ENCODE data around the gene TANC1.

Gene TANC1

GRCh38 chr2:159243529-159243928, 275.1 kb downstream of the TANC1 start:
- Histone ChIP-seq H3K4me3 (ENCODE audit: control insufficient read depth in 1 of 7, extremely low read depth in 1 of 7, insufficient read depth in 4 of 7, low read depth in 2 of 7, low read length in 6 of 7) (no peak overlapping the region), H3K9me3 (ENCODE audit: control extremely low read depth in 1 of 5, control insufficient read depth in 4 of 5, insufficient read depth in 2 of 5, low read depth in 1 of 5, low read length in 4 of 5) (peaks cover 0 to 8% (median 0%) of the 10 kb centered on the region in 5 experiments), H3K36me3 (ENCODE audit: control insufficient read depth in 4 of 4, insufficient read depth in 4 of 4, low read length in 3 of 4) (peaks cover 11 to 57% (median 36%) of the 10 kb centered on the region in 4 experiments), H3K27ac (ENCODE audit: insufficient read depth in 1 of 2, low read depth in 1 of 2, low read length in 2 of 2, poor library complexity in 1 of 2, severe bottlenecking in 2 of 2) (no peak overlapping the region), H3K27me3 (replicated peaks in 2 of 5; ENCODE audit: control insufficient read depth in 4 of 5, insufficient read depth in 5 of 5, low read length in 4 of 5) (no peaks in the 10 kb centered on the region), H3K4me1 (ENCODE audit: control extremely low read depth in 1 of 4, control insufficient read depth in 4 of 4, insufficient read depth in 4 of 4, low read length in 3 of 4) (no peaks in the 10 kb centered on the region)
- DNase-seq: no peak
- ChIA-PET CTCF (no interaction called here), POLR2A (no interaction called here)

- H3K27ac ChIP-seq (ENCODE audit: insufficient read depth in 1 of 2, low read depth in 1 of 2, low read length in 2 of 2, poor library complexity in 1 of 2, severe bottlenecking in 2 of 2): no peak overlapping the region
- H3K4me3 ChIP-seq (ENCODE audit: control insufficient read depth in 1 of 7, extremely low read depth in 1 of 7, insufficient read depth in 4 of 7, low read depth in 2 of 7, low read length in 6 of 7): no peak overlapping the region
- H3K9me3 ChIP-seq (ENCODE audit: control extremely low read depth in 1 of 5, control insufficient read depth in 4 of 5, insufficient read depth in 2 of 5, low read depth in 1 of 5, low read length in 4 of 5): peaks cover 0 to 8% (median 0%) of the 10 kb centered on the region in 5 experiments
- no peaks in the 10 kb centered on the region for H3K27me3 ChIP-seq (replicated peaks in 2 of 5; ENCODE audit: control insufficient read depth in 4 of 5, insufficient read depth in 5 of 5, low read length in 4 of 5)
- 83% methylated on average over 2 of the region's 7 CpGs for WGBS (ENCODE audit: insufficient coverage)
- ChIA-PET CTCF (interaction anchor here (0.7 to 1.7 kb wide), 4 partner anchors 17 to 149 kb away, joined by 3 to 4 read pairs (median 3); no protein-coding TSS in a partner anchor), POLR2A (interaction anchor here (1.1 kb wide), 1 partner anchor 15 kb away, joined by 3 read pairs; no protein-coding TSS in a partner anchor)
- H3K36me3 ChIP-seq (ENCODE audit: control insufficient read depth in 4 of 4, insufficient read depth in 4 of 4, low read length in 3 of 4): peaks cover 7 to 37% (median 22%) of the 10 kb centered on the region in 4 experiments
- H3K4me1 ChIP-seq (ENCODE audit: control extremely low read depth in 1 of 4, control insufficient read depth in 4 of 4, insufficient read depth in 4 of 4, low read length in 3 of 4): peaks cover 12 to 22% (median 17%) of the 10 kb centered on the region in 4 experiments
- no peak for DNase-seq
Observed at GRCh38 chr2:159246325-159246988, 278.0 kb downstream of the TANC1 start.

- POLR2A ChIA-PET: interaction anchor here (1.0 to 1.6 kb wide), 4 partner anchors 12 to 86 kb away, joined by 3 to 5 read pairs (median 4); no protein-coding TSS in a partner anchor
- Histone ChIP-seq H3K4me1 (ENCODE audit: control extremely low read depth in 1 of 4, control insufficient read depth in 4 of 4, insufficient read depth in 4 of 4, low read length in 3 of 4) (peaks cover 12 to 26% (median 17%) of the 10 kb centered on the region in 4 experiments), H3K27ac (ENCODE audit: insufficient read depth in 1 of 2, low read depth in 1 of 2, low read length in 2 of 2, poor library complexity in 1 of 2, severe bottlenecking in 2 of 2) (peak overlapping the region; percentile 69 to 70), H3K4me3 (ENCODE audit: control insufficient read depth in 1 of 7, extremely low read depth in 1 of 7, insufficient read depth in 4 of 7, low read depth in 2 of 7, low read length in 6 of 7) (peak overlapping the region in 3 of 7 experiments; percentile 2 to 40 (median 15)), H3K27me3 (replicated peaks in 2 of 5; ENCODE audit: control insufficient read depth in 4 of 5, insufficient read depth in 5 of 5, low read length in 4 of 5) (no peaks in the 10 kb centered on the region), H3K9me3 (ENCODE audit: control extremely low read depth in 1 of 5, control insufficient read depth in 4 of 5, insufficient read depth in 2 of 5, low read depth in 1 of 5, low read length in 4 of 5) (peaks cover 0 to 8% (median 0%) of the 10 kb centered on the region in 5 experiments), H3K36me3 (ENCODE audit: control insufficient read depth in 4 of 4, insufficient read depth in 4 of 4, low read length in 3 of 4) (peaks cover 6 to 44% (median 15%) of the 10 kb centered on the region in 4 experiments)
- peak; percentile 75 to 95 (median 91) for DNase-seq
- CTCF ChIA-PET: interaction anchor here (0.9 to 1.7 kb wide), 6 partner anchors 12 to 101 kb away, joined by 3 to 5 read pairs (median 3); no protein-coding TSS in a partner anchor
- WGBS (ENCODE audit: insufficient coverage): 33% methylated on average over 3 of the region's 7 CpGs
Observed at GRCh38 chr2:159249990-159250715, 281.7 kb downstream of the TANC1 start.

- peaks cover 4 to 37% (median 16%) of the 10 kb centered on the region in 4 experiments for H3K36me3 ChIP-seq (ENCODE audit: control insufficient read depth in 4 of 4, insufficient read depth in 4 of 4, low read length in 3 of 4)
- 85% methylated on average over 5 of the region's 12 CpGs for WGBS (ENCODE audit: insufficient coverage)
Observed at GRCh38 chr2:159251296-159252173, 283.1 kb downstream of the TANC1 start.

GRCh38 chr2:159252905-159253304, 284.5 kb downstream of the TANC1 start:
- WGBS (ENCODE audit: insufficient coverage): no CpG with 5 or more reads among the region's 4 CpGs
- H3K27me3 ChIP-seq (replicated peaks in 2 of 5; ENCODE audit: control insufficient read depth in 4 of 5, insufficient read depth in 5 of 5, low read length in 4 of 5): no peaks in the 10 kb centered on the region
- CTCF ChIA-PET: interaction anchor here (0.8 kb wide), 1 partner anchor 19 kb away, joined by 3 read pairs; no protein-coding TSS in a partner anchor
- peaks cover 0 to 27% (median 16%) of the 10 kb centered on the region in 4 experiments for H3K36me3 ChIP-seq (ENCODE audit: control insufficient read depth in 4 of 4, insufficient read depth in 4 of 4, low read length in 3 of 4)
- no peak for DNase-seq
- peaks cover 12 to 26% (median 17%) of the 10 kb centered on the region in 4 experiments for H3K4me1 ChIP-seq (ENCODE audit: control extremely low read depth in 1 of 4, control insufficient read depth in 4 of 4, insufficient read depth in 4 of 4, low read length in 3 of 4)
- no peak overlapping the region for H3K27ac ChIP-seq (ENCODE audit: insufficient read depth in 1 of 2, low read depth in 1 of 2, low read length in 2 of 2, poor library complexity in 1 of 2, severe bottlenecking in 2 of 2)
- no peaks in the 10 kb centered on the region for H3K9me3 ChIP-seq (ENCODE audit: control extremely low read depth in 1 of 5, control insufficient read depth in 4 of 5, insufficient read depth in 2 of 5, low read depth in 1 of 5, low read length in 4 of 5)
- POLR2A ChIA-PET: no interaction called here
- no peak overlapping the region for H3K4me3 ChIP-seq (ENCODE audit: control insufficient read depth in 1 of 7, extremely low read depth in 1 of 7, insufficient read depth in 4 of 7, low read depth in 2 of 7, low read length in 6 of 7)

More at GRCh38 chr2:159251296-159252173, 283.1 kb downstream of the TANC1 start:
- ChIA-PET CTCF (interaction anchor here (1.4 kb wide), 1 partner anchor 12 kb away, joined by 4 read pairs; no protein-coding TSS in a partner anchor), POLR2A (no interaction called here)
- DNase-seq: peak in 2 of 3 donors; percentile 18 to 49
- Histone ChIP-seq H3K4me3 (ENCODE audit: control insufficient read depth in 1 of 7, extremely low read depth in 1 of 7, insufficient read depth in 4 of 7, low read depth in 2 of 7, low read length in 6 of 7) (peak overlapping the region in 1 of 7 experiments; percentile 5), H3K27me3 (replicated peaks in 2 of 5; ENCODE audit: control insufficient read depth in 4 of 5, insufficient read depth in 5 of 5, low read length in 4 of 5) (no peaks in the 10 kb centered on the region), H3K9me3 (ENCODE audit: control extremely low read depth in 1 of 5, control insufficient read depth in 4 of 5, insufficient read depth in 2 of 5, low read depth in 1 of 5, low read length in 4 of 5) (peaks cover 0 to 5% (median 0%) of the 10 kb centered on the region in 5 experiments), H3K27ac (ENCODE audit: insufficient read depth in 1 of 2, low read depth in 1 of 2, low read length in 2 of 2, poor library complexity in 1 of 2, severe bottlenecking in 2 of 2) (no peak overlapping the region), H3K4me1 (ENCODE audit: control extremely low read depth in 1 of 4, control insufficient read depth in 4 of 4, insufficient read depth in 4 of 4, low read length in 3 of 4) (peaks cover 12 to 26% (median 17%) of the 10 kb centered on the region in 4 experiments)

GRCh38 chr2:159256159-159256558, 287.7 kb downstream of the TANC1 start:
- no peaks in the 10 kb centered on the region for H3K27me3 ChIP-seq (replicated peaks in 2 of 5; ENCODE audit: control insufficient read depth in 4 of 5, insufficient read depth in 5 of 5, low read length in 4 of 5)
- ChIA-PET POLR2A (no interaction called here), CTCF (interaction anchor here (1.7 kb wide), 1 partner anchor 95 kb away, joined by 4 read pairs; no protein-coding TSS in a partner anchor)
- no peak overlapping the region for H3K4me3 ChIP-seq (ENCODE audit: control insufficient read depth in 1 of 7, extremely low read depth in 1 of 7, insufficient read depth in 4 of 7, low read depth in 2 of 7, low read length in 6 of 7)
- DNase-seq: no peak
- WGBS (ENCODE audit: insufficient coverage): 100% methylated on average over 1 of the region's 2 CpGs
- peaks cover 0 to 2% (median 0%) of the 10 kb centered on the region in 5 experiments for H3K9me3 ChIP-seq (ENCODE audit: control extremely low read depth in 1 of 5, control insufficient read depth in 4 of 5, insufficient read depth in 2 of 5, low read depth in 1 of 5, low read length in 4 of 5)
- H3K4me1 ChIP-seq (ENCODE audit: control extremely low read depth in 1 of 4, control insufficient read depth in 4 of 4, insufficient read depth in 4 of 4, low read length in 3 of 4): peaks cover 0 to 7% (median 0%) of the 10 kb centered on the region in 4 experiments
- H3K27ac ChIP-seq (ENCODE audit: insufficient read depth in 1 of 2, low read depth in 1 of 2, low read length in 2 of 2, poor library complexity in 1 of 2, severe bottlenecking in 2 of 2): no peak overlapping the region
- H3K36me3 ChIP-seq (ENCODE audit: control insufficient read depth in 4 of 4, insufficient read depth in 4 of 4, low read length in 3 of 4): peaks cover 0 to 34% (median 17%) of the 10 kb centered on the region in 4 experiments

All from common myeloid progenitor, CD34-positive (primary cell).